GM10847 (cell line): Measurements from ENCODE around the gene THOP1.

ENCODE experiments used
- POLR2A ChIP-seq: IDR thresholded peaks from 2 replicates; pipeline ENCODE4 v1.6.1; 2011; ENCODE audit not compliant: insufficient read length; ENCODE audit errors: extremely low read depth

The THOP1 gene

GRCh38 chr19:2785244-2785997 lies at the start of gene THOP1:
Gene THOP1, plus strand, starts transcription at chr19:2785503. Its CDS starts 160 bp downstream, at chr19:2785663.
- peak; percentile 97 for TF ChIP-seq POLR2A

DNA sequence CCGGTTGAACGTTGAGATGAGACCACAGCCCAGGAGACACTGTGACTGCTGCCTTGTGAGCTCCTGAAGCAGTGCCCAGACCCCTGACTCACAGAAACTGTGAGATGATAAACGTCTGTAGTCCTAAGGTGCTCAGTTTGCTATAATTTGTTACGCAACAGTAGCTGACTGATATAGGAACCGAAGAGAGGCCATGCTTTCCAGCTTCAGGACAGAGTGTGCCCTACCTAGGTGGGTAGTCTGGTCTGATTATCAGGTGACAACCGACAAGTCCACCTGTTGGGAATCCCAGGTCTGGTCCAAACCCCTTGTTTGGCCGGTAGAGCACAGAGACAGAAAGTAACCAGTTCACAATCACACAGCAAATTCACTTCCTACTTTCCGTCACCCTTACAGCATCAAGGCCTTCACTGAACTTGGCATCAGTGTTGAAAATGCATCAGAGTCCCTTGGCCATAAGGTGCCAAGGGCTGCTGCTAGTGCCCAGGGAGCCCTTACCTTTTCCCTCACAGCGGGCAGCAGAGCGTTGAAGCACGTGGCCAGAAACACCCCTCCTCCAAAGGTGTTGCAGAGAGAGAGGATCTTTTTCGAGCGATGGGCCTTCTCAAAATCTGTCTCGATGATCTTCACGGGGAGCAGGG lies 48.6 kb upstream of the THOP1 start:
- no peak for TF ChIP-seq POLR2A

DNA sequence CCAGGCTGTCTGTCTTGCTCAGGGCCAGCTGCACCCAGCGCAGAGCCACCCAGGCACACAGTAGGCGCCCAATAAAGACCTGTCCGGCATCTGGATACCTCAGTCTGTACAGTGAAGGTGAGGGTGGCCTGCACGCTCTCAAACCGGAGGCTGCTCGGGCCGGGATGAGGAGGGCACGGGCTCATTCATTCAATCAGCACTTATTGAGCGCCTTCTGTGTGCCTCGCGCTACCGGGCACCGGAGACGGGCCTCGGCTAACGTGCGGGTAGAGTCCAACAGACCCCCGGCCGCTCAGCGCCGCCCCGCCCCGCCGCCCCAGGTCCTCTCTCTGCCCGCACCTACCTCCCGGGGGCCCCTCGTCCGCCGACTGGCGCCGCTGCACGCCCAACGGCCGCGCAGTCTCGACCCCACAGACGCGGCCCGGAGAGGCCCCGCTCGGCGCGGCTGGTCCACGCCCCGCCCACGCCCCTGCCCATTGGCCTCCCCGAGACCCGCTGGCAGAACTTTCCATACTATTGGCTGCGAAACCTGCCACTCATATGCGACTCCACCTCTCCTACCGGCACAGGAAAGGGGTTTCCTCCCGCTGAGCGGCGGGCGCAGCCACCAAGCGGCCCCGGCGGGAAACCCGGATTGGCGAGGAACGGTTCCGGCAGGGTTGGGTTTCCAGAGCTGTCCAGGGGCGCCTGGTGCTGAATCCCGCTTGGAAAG lies 45.5 kb upstream of the THOP1 start, which contains the start of gene SLC39A3:
Gene SLC39A3 (minus strand): TSS at position 416 of the 712 bp plus-strand sequence. CDS start 2,760 bp downstream, outside the sequence.
- TF ChIP-seq POLR2A, result peak; percentile 60

DNA sequence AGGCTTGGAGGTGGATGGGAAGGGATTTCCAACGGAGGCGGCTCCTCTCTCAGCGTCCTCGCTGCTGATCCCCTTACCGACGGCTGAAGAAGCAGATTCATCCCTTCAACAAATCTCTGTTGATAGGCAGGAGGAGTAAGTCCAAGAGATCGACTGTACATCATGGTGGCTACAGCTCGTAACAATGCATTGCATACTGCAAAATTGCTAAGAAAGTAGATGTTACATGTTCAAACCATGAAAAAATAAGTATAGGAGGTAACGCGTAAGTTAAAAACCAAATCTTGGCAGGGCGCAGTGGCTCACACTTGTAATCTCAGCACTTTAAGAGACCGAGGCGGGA lies 45.0 kb upstream of the THOP1 start:
- TF ChIP-seq POLR2A, result no peak

DNA sequence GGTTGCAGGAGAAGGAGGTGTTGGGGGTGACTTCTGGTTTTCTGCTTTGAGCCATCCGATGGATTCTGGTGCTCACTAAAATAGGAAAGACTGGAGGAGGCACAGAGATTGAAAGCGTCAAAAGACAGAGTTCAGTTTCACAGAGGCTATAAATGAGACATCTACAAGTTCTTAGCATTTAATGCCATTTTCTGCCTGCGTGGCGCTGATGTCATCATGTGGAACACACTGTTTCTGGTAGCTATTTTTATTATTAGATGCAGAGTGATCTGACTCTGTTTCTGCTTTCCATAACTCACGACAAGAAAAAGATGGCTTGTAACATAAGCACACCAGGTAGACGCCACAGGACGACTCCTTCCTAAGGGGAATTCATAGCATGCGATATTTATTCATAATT lies 42.2 kb upstream of the THOP1 start:
- no peak for TF ChIP-seq POLR2A

- TF ChIP-seq POLR2A, result no peak
Observed at GRCh38 chr19:2744113-2744512, 41.2 kb upstream of the THOP1 start.

GRCh38 chr19:2747349-2747748 lies 38.0 kb upstream of the THOP1 start:
- TF ChIP-seq POLR2A, result no peak

DNA sequence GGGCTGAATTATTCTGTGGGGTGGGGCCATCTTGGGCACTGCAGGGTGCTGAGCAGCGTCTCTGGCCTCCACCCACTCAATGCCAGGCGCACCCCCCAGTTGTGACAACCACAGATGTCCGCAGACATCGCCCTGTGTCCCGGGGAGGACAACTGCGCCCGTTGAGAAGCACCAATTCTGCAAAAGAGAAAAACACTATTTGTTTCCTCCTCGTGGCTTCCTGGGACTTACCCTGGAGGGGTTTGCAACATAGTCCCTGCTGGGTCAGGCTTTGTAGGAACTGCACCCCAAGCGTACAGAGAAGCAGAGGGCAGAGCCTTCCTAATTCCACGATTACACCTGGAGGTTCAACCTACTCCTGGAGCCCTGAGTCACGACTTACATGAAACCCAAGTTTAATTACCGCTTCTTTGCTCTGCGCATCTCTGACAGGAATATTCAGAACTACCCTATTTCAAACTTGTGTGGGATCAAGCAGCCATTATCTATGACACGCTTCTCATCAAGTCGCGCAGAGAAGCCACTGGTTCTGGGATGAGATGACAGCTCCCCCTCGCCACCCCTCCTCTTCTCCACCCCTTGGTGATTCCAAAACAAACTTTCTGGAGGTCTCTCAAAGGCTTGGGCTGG lies 34.4 kb upstream of the THOP1 start:
- TF ChIP-seq POLR2A, result no peak

GRCh38 chr19:2751438-2751830 lies 33.9 kb upstream of the THOP1 start:
- no peak for TF ChIP-seq POLR2A

DNA sequence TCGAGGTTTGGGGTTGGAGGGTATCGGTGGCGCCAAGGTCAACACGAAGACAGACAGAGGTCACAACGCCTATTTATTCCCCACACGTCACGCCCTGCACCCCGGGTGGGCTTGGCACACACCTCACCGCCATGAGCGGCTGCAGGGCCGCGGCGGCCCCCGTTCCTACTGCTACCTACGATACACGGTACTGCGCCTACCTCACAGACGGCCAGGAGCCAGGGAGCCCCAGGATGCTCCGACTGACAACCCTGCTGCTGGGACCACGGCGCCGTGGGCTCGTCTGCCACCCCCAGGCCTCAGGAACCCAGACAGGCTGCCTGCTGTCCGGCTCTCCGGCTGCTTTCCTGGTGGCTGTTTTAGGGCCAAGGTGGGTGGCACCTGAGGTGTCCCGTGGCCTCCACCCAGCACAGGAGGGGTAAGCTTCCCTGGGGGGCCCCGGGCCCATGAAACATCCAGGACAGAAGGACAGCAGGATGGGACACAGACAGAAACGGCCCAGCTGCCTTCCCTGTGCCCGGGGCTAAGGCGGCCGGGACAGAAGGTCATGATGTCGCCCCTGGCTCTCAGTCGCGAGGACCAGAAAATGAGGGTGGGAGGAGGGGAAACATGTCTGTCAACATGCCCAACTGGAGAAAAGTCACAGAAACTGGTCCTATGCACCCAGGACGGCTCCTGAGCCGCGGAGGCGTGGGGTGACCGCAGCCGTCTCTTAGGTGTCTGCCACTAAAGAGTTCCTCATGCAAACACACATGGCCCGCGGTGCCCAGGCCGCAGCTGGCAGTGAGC lies 30.4 kb upstream of the THOP1 start:
- no peak for TF ChIP-seq POLR2A

DNA sequence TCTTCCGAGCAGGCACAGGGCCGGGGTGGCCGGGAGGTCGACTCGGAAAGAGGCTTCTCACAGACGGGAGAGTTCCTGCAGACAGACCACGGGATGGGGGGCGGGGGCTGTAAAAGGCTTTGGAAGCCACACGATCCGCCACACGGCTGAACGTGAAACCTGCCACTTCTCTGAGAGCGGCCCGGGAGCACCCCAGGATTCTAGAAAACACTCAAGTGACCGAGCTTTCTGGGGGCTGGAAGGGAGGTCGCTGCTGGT lies 29.9 kb upstream of the THOP1 start:
- TF ChIP-seq POLR2A, result no peak

DNA sequence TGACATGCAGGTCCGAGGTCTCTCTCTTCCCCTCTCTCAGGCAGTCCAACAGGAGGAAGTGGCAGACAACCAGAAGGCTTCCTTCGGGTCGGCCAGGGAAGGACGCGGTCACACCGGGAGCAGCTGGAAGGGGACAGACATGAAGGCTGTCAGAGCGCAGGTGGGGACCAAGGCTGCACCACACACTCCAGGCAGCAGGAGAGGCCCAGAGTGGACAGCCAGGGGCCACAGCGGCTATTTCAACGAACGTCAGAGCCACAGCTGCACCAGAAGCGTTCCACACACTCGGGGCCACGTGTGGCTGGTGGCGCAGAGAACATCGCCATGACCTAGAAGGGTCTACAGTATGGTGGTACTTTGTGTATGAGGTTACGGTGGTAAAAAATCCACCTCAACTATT lies 29.5 kb upstream of the THOP1 start:
- no peak for TF ChIP-seq POLR2A

DNA sequence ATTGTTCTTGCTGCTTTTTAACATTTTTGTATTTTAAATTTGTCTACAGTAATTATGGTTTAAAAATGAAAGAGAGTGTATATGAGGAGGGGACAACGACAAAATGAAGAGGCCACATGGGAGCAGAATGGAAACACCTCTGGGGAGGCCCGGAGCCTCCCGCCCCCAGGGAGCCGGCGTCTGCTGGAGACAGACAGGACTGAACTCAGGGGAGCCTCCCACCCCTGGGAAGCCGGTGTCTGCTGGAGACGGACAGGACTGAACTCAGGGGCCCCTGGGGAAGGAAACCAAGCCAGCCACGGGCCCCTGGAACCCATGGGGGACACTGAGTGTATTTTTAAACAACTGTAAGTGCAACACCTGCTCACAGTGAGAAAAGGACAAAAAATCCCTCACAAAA lies 28.8 kb upstream of the THOP1 start:
- no peak for TF ChIP-seq POLR2A

- TF ChIP-seq POLR2A, result no peak
Observed at GRCh38 chr19:2756921-2757881, 28.1 kb upstream of the THOP1 start.

- no peak for TF ChIP-seq POLR2A
Observed at GRCh38 chr19:2758601-2759313, 26.5 kb upstream of the THOP1 start.
